Activated T-cell treated with anti-CD3 and anti-CD28 coated beads, Interleukin-2, amount 50 U/mL, for 24 hours (primary cell): ENCODE data around the gene LRRC74A.

Source experiments
- DNase-seq: peaks from one replicate; pipeline ENCODE4 v3.0.0-alpha.2; 2020
- H3K27ac Mint-ChIP-seq: 2 replicates; pipeline ENCODE4 v1.8.0; 2020; ENCODE audit warnings: mild to moderate bottlenecking, mixed read lengths
- H3K27me3 Mint-ChIP-seq: 2 replicates; pipeline ENCODE4 v1.8.0; 2020; ENCODE audit warnings: mixed read lengths
- H3K36me3 Mint-ChIP-seq: 2 replicates; pipeline ENCODE4 v1.8.0; 2020; ENCODE audit warnings: low read depth, mixed read lengths
- H3K4me1 Mint-ChIP-seq: 2 replicates; pipeline ENCODE4 v1.8.0; 2020; ENCODE audit warnings: low read depth, mixed read lengths
- H3K4me3 Mint-ChIP-seq: 2 replicates; pipeline ENCODE4 v1.8.0; 2020; ENCODE audit warnings: mild to moderate bottlenecking, moderate library complexity, mixed read lengths
- H3K9me3 Mint-ChIP-seq: 2 replicates; pipeline ENCODE4 v1.8.0; 2020; ENCODE audit warnings: mixed read lengths

LRRC74A gene

GRCh38 chr14:76786601-76787000 lies 39.6 kb upstream of the LRRC74A start:
- Mint-ChIP-seq H3K9me3 (no peaks in the 10 kb centered on the region), H3K27me3 (no peaks in the 10 kb centered on the region), H3K27ac (no peak overlapping the region), H3K36me3 (peaks cover 96% of the 10 kb centered on the region), H3K4me1 (peaks cover 33% of the 10 kb centered on the region), H3K4me3 (no peak overlapping the region)
- no peak for DNase-seq

GRCh38 chr14:76792422-76792821 lies 33.8 kb upstream of the LRRC74A start:
- Mint-ChIP-seq H3K9me3 (no peaks in the 10 kb centered on the region), H3K27me3 (no peaks in the 10 kb centered on the region), H3K36me3 (peaks cover 85% of the 10 kb centered on the region)

GRCh38 chr14:76793324-76793723 lies 32.9 kb upstream of the LRRC74A start:
- H3K36me3 Mint-ChIP-seq, result peaks cover 85% of the 10 kb centered on the region
- H3K27ac Mint-ChIP-seq, result no peak overlapping the region
- DNase-seq, result no peak
- H3K4me1 Mint-ChIP-seq, result peaks cover 6% of the 10 kb centered on the region
- no peaks in the 10 kb centered on the region for H3K9me3 Mint-ChIP-seq
- H3K4me3 Mint-ChIP-seq, result no peak overlapping the region
- H3K27me3 Mint-ChIP-seq, result no peaks in the 10 kb centered on the region

More at GRCh38 chr14:76792422-76792821, 33.8 kb upstream of the LRRC74A start:
- Mint-ChIP-seq H3K4me1 (peaks cover 6% of the 10 kb centered on the region), H3K27ac (no peak overlapping the region), H3K4me3 (no peak overlapping the region)
- no peak for DNase-seq

- Mint-ChIP-seq H3K27ac (no peak overlapping the region), H3K9me3 (no peaks in the 10 kb centered on the region), H3K4me3 (no peak overlapping the region), H3K27me3 (no peaks in the 10 kb centered on the region), H3K36me3 (peaks cover 85% of the 10 kb centered on the region), H3K4me1 (peaks cover 6% of the 10 kb centered on the region)
- DNase-seq, result no peak
These were observed 32.3 kb upstream of the LRRC74A start for GRCh38 chr14:76793956-76794355.

GRCh38 chr14:76806446-76806845 lies 19.8 kb upstream of the LRRC74A start:
- Mint-ChIP-seq H3K27me3 (no peaks in the 10 kb centered on the region), H3K27ac (no peak overlapping the region), H3K36me3 (peaks cover 79% of the 10 kb centered on the region), H3K4me3 (no peak overlapping the region), H3K4me1 (peaks cover 32% of the 10 kb centered on the region), H3K9me3 (no peaks in the 10 kb centered on the region)
- no peak for DNase-seq

GRCh38 chr14:76808011-76808410 lies 18.2 kb upstream of the LRRC74A start:
- H3K9me3 Mint-ChIP-seq, result no peaks in the 10 kb centered on the region
- no peak overlapping the region for H3K4me3 Mint-ChIP-seq
- H3K27ac Mint-ChIP-seq, result no peak overlapping the region
- H3K4me1 Mint-ChIP-seq, result peaks cover 33% of the 10 kb centered on the region
- no peaks in the 10 kb centered on the region for H3K27me3 Mint-ChIP-seq
- no peak for DNase-seq
- H3K36me3 Mint-ChIP-seq, result peaks cover 71% of the 10 kb centered on the region

GRCh38 chr14:76808990-76809389 lies 17.2 kb upstream of the LRRC74A start:
- Mint-ChIP-seq H3K4me1 (peaks cover 32% of the 10 kb centered on the region), H3K27me3 (no peaks in the 10 kb centered on the region), H3K27ac (no peak overlapping the region), H3K4me3 (no peak overlapping the region), H3K36me3 (peaks cover 61% of the 10 kb centered on the region), H3K9me3 (no peaks in the 10 kb centered on the region)
- DNase-seq, result no peak

- peak overlapping the region; percentile 82 for H3K27ac Mint-ChIP-seq
These were observed 15.7 kb upstream of the LRRC74A start for GRCh38 chr14:76810525-76810924.

GRCh38 chr14:76810953-76811400 lies 15.2 kb upstream of the LRRC74A start:
- H3K9me3 Mint-ChIP-seq, result no peaks in the 10 kb centered on the region
- H3K36me3 Mint-ChIP-seq, result peaks cover 43% of the 10 kb centered on the region
- no peaks in the 10 kb centered on the region for H3K27me3 Mint-ChIP-seq
- H3K4me1 Mint-ChIP-seq, result peaks cover 32% of the 10 kb centered on the region
- peak overlapping the region; percentile 82 for H3K27ac Mint-ChIP-seq
- H3K4me3 Mint-ChIP-seq, result peak overlapping the region; percentile 90
- DNase-seq, result no peak

More at GRCh38 chr14:76810525-76810924, 15.7 kb upstream of the LRRC74A start:
- Mint-ChIP-seq H3K36me3 (peaks cover 48% of the 10 kb centered on the region), H3K4me1 (peaks cover 32% of the 10 kb centered on the region), H3K9me3 (no peaks in the 10 kb centered on the region), H3K27me3 (no peaks in the 10 kb centered on the region), H3K4me3 (peak overlapping the region; percentile 90)
- no peak for DNase-seq

- Mint-ChIP-seq H3K27ac (peak overlapping the region; percentile 89), H3K36me3 (peaks cover 37% of the 10 kb centered on the region), H3K27me3 (no peaks in the 10 kb centered on the region), H3K4me1 (peaks cover 32% of the 10 kb centered on the region), H3K4me3 (peak overlapping the region; percentile 90), H3K9me3 (no peaks in the 10 kb centered on the region)
- DNase-seq, result no peak
These were observed 14.6 kb upstream of the LRRC74A start for GRCh38 chr14:76811561-76811960.

GRCh38 chr14:76812093-76812421 lies 14.2 kb upstream of the LRRC74A start:
- H3K4me3 Mint-ChIP-seq, result peak overlapping the region; percentile 90
- H3K4me1 Mint-ChIP-seq, result peaks cover 32% of the 10 kb centered on the region
- H3K27ac Mint-ChIP-seq, result peak overlapping the region; percentile 89
- no peaks in the 10 kb centered on the region for H3K27me3 Mint-ChIP-seq
- no peak for DNase-seq
- peaks cover 32% of the 10 kb centered on the region for H3K36me3 Mint-ChIP-seq
- no peaks in the 10 kb centered on the region for H3K9me3 Mint-ChIP-seq

GRCh38 chr14:76812422-76813383 lies 13.5 kb upstream of the LRRC74A start, which contains the start of gene ANGEL1:
Gene ANGEL1 (minus strand): TSS chr14:76812882. CDS start chr14:76812827, 55 bp downstream.
- Mint-ChIP-seq H3K4me1 (peaks cover 32% of the 10 kb centered on the region), H3K27ac (peak within 1 kb of the TSS; percentile 89), H3K36me3 (peaks cover 26% of the 10 kb centered on the region), H3K9me3 (no peaks in the 10 kb centered on the region), H3K4me3 (peak within 1 kb of the TSS; percentile 90), H3K27me3 (no peaks in the 10 kb centered on the region)
- DNase-seq, result peak; percentile 99

GRCh38 chr14:76814726-76815645 lies 11.2 kb upstream of the LRRC74A start:
- DNase-seq, result no peak
- H3K9me3 Mint-ChIP-seq, result no peaks in the 10 kb centered on the region
- H3K36me3 Mint-ChIP-seq, result peaks cover 6% of the 10 kb centered on the region
- no peak overlapping the region for H3K4me3 Mint-ChIP-seq
- H3K27ac Mint-ChIP-seq, result no peak overlapping the region
- peaks cover 21% of the 10 kb centered on the region for H3K4me1 Mint-ChIP-seq
- peaks cover 5% of the 10 kb centered on the region for H3K27me3 Mint-ChIP-seq

- Mint-ChIP-seq H3K27me3 (peaks cover 8% of the 10 kb centered on the region), H3K4me1 (no peaks in the 10 kb centered on the region), H3K36me3 (no peaks in the 10 kb centered on the region), H3K27ac (peak overlapping the region; percentile 5), H3K4me3 (no peak overlapping the region), H3K9me3 (no peaks in the 10 kb centered on the region)
- no peak for DNase-seq
These were observed 5.5 kb upstream of the LRRC74A start for GRCh38 chr14:76820700-76821099.
